ENCODE measurements around the gene PTPN13.
"Not testable (repeated sequence)": the region's sequence is repeated elsewhere in the genome, so short reads cannot be mapped to it uniquely, and the experiment has no call there.

Gene PTPN13

DNA sequence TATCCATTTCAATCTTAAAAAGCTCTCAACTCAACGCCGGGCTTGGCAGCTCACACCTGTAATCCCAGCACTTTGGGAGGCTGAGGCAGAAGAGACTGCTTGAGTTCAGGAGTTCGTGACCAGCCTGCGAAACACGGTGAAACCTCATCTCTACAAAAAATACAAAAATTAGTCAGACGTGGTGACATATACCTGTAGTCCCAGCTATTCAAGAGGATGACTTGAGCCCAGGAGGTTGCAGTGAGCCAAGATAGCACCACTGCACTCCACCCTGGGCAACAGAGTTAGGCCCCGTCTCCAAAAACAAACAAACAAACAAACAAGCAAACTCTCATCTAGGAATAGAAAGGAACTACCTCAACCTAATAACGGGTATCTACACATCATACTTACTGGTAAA is 50.8 kb downstream of the PTPN13 start:
- no peak for DNase-seq

DNA sequence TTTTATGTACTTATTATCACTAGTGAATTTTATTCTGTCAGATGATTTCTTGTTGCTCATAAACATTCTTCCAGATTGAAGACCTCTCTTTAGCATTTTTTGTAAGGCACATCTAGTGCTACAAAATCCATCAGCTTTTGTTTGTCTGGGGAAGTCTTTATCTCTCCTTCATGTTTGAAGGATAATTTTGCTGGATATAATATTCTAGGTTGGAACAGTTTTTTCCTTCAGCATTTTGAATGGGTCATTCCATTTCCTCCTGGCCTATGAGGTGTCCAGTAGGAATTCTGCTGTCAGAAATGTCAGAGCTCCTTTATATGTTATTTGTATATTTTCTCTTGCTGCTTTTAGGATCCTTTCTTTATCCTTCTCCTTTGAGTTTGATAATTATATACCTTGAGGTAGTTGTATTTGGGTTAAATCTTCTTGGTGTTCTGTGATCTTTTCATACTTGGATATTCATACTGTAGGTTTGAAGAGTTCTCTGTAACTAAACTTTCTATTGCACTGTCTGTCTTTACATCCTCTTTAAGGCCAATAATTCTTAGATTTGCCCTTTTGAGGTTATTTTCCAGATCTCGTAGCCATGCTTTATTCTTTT is 58.3 kb downstream of the PTPN13 start:
- DNase-seq = no peak

DNA sequence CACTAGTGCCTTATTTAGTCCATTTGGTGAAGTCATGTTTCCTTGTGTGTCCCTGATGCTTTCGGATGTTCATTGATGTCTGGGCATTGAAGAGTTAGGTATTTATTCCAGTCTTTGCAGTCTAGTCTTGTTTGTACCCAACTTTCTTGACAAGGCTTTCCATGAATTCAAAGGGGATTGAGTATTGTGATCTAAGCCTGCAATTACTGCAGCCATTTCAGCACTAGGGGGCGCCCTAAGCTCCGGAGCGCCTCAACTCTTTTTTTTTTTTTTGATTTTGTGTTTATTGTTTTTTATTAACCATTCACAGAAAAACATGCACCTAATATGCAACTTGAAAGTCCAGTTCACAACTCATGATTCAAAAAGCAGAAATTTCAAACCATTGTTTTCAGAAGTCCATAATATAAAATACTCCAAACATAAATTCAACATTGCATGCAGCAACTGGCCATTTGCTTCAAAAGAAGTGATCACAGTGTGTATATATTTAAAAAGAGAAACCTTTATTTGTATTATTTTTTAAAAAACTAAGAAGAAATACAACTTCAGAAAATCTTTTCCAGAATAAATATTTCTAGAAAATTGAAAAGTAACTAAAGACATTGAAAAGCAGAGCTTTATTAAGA is 59.2 kb downstream of the PTPN13 start:
- no peak for DNase-seq

DNA sequence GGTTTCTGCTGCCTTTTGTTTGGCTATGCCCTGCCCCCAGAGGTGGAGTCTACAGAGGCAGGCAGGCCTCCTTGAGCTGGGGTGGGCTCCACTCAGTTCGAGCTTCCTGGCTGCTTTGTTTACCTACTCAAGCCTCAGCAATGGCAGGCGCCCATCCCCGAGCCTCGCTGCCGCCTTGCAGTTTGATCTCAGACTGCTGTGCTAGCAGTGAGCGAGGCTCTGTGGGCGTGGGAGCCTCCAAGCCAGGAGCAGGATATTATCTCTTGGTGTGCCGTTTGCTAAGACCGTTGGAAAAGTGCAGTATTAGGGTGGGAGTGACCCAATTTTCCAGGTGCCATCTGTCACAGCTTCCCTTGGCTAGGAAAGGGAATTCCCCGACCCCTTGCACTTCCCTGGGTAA is 62.7 kb downstream of the PTPN13 start:
- DNase-seq = not testable (repeated sequence)

DNA sequence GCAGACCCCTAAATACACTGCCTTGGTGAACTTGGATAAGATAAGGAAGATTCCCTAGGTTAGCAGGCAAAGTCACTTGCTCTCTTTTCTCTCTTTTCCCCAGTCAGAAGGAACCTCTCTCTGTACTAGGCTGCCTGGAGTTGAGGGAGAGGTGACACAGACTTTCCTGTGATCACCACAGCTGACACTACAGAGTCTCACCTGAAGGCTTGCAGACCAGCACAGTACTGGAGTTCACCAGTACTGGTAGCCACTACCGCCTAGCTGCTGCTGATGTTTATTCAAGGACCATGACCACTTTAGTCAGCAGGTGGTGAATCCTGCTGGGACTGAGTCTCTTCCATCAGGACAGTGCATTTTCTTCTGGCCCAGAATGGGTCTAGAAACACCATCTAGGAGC is 63.3 kb downstream of the PTPN13 start:
- DNase-seq = no peak

DNA sequence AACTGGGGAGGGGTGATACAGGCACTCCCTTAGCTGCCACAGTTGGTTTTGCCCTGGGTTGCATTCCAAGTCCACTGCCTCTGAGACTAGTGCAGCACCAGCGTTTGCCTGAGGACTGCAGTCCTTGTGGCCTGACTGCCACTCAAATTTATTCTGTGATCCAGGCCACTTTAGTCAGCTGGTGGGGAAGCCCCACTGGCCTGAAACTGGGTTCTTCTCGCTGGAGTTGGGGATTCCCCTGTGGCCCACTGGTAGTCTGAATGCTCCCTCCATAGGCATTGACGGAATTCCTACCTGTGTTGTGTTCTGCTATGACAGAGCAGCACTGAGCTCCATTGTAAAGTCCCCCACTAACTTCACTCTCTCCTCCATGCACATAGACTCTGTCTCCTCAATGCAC is 63.8 kb downstream of the PTPN13 start:
- DNase-seq = no peak

DNA sequence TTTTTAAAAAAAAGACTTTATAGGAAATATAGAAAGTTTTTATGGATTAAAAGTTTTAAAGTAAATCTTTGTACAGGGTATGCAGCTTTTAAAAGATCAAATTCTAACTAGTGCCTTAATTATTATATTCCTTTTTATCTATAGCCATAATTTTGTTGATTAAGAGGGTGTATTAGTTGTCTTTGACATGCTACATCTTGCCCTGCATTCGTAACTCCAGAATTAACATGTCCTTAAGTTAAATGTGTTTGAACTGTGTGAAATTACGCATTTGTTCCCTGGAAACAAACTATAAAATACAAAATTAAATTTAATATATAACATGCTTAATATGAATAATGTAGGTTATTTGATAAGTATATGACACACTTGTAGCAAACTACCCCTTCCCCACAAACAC is 66.3 kb downstream of the PTPN13 start:
- no peak for DNase-seq

DNA sequence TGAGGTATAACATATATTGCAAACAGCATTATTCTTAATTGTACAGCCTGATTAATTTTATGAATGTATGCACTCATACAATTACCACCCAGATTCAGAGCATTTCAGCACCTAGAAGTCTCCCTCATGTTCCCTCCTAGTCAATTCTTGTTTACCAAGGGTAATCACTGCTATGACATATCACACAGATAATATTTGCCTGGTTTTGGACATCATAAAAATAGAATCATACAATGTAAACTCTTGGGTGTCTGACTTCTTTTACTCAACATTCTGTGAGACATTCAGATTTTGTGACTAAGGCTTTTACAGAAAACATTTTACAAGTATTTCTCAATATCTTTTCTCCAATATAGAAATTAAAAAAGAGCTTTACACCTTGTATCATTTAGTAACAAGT is 66.9 kb downstream of the PTPN13 start:
- DNase-seq = no peak

DNA sequence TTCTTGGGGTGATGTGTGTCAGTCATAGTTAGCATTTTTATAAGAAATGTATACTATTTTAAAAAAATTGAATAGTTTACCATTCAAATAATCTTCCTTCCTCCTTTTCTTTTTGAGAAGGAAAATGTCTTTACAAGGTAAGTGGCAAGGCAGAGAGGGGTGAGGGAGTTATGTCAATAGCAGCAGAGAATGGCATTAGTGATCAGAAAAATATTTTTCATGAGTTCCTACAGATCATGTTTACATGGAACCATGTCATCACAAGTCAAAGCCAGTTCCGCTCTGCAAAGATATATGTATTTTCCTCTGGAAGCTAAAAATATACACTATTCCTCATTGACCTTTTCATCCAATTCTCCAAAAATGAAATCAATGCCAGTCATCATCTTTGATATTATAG is 67.3 kb downstream of the PTPN13 start:
- DNase-seq = no peak

DNA sequence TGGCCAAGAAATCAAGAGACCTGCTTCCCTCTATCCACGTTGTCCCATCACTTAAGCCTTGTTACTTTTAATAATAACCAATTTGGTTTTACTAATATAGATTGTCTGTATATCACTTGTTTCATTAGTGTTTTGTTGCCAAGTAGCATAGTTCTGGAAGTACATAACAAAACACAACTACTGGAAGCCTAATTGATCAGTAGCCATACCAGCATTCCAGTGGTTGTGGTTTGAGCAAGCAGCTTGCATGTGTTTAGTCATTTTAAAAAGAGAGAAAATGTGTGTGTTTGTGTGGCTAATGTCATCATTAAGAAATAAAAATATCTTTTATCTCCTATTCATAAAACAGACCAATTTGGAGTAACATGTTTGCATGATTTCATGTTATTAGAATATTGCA is 70.8 kb downstream of the PTPN13 start:
- DNase-seq = no peak

DNA sequence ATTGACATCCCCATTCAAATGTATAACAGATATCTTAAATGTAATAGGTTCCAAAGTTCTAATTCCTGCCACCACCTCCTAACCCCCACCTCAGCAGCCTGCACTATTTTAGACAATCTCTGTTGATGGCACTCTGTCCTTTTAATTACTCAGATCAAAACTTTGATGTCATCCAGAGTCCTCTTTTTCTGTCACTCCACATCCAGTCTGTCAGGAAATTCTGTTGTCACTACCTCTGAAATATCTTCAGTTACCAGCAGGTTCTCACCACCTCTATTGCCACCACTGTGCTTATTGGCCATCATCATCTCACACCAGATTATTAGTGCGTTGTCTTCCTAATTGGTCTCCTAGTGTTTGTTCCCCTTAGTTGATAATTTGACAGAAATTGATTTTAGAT is 76.2 kb downstream of the PTPN13 start:
- no peak for DNase-seq

DNA sequence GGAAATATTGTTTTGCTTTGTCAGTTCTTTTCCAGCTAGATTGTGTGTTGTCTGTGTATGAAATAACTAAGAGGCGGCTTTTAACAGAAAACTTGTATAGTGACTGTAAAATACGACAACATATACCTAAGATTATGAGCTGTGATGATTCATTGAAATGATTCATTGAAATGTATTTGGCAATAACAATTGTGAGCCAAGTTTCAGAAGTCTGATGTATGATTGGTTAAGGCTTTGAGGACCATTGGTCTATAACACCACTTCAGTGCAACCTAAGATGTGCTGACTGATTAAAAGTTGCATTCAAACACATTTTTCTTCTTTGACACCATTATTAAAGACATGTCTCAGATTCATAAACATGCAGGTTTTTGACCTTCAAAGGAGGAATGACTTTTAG is 76.6 kb downstream of the PTPN13 start:
- DNase-seq = no peak

DNA sequence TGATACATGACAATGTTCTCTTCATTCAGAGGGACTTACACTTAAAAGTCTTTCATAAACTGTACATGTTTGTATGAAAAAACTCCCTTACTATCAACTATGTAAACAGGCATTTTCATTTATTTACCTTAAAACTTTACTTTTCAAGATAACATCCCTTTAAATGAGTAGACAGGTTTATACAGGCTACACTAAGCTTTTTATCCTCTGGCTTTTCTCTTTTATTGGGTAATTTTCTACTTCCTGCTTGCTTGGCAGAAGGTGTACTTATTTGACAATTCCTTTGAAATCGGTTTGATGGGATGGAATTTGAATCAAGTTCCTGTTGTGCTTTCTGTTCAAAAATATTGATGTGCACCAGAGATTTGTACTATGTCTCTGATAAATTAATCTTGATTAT is 81.4 kb downstream of the PTPN13 start:
- DNase-seq = no peak

DNA sequence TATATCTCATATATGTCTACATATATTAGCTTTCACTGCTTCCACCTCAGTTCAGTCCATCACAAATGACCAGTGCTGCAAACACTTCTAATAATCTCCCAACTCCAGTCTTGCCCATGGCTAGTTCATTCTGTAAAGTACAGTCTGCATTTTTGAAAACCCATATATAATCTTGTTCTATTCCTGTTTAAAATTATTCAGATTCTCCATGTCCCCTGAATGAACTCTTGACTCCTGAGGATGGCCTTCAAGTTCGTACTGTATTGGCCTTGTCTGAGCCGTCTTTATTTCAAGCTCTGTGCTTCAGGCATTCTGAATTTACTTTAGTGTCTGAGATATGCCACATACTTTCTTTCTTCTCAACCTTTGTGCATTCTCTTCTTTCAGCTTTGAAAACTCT is 84.7 kb downstream of the PTPN13 start:
- no peak for DNase-seq

DNA sequence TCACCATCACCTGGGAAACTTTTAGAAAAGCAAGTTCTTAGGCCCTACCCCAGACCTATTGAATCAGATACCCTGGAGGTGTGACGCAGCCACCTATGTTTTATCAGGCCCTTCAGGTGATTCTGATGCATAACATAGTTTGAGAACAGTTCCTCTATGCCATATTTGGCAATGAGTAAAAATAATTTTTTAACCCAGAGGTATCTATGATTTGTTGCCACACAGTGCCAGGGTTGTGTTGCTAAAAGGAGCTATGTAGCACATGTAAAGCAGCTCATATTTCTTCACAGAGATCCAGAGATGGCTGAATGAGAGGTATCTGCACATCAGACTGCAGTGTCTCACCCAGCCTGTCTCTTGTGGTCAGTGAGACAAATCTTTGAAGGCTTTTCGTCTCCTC is 85.3 kb downstream of the PTPN13 start:
- DNase-seq = no peak

DNA sequence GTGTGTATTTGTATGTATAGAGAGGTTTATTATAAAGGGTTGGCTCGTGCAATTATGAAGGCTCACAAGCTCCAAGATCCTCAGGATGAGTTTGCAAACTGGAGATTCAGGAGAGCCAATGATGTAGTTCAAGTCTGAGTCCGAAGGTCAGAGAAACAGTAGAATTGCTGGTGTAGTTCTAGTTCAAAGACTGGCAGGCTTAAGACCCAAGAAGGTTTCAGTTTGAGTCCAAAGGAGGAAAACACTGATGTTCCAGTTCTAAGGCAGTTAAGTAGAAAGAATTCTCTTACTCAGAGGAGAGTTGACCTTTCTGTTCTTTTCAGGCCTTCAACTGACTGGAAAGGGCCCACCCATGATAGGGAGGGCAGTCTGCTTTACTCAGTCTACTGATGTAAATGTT is 89.1 kb downstream of the PTPN13 start:
- no peak for DNase-seq

DNA sequence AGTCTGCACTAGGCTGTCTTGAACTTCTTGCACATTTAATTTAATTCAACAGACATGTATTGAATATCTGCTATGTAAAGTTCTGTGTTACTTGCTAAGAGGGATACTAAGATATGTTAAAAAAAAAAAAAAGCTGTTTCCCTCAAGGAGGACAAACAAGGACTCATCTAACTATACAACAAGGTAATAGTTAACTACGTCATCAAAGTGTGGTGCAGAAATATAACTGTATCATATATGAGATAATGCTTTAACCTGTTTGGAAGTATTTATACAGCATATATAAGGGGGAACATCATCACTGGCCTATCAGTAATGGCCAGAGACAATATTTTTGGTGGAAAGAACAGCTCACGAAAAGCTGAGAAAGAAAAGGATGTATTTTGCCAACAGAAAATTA is 89.9 kb downstream of the PTPN13 start:
- no peak for DNase-seq

DNA sequence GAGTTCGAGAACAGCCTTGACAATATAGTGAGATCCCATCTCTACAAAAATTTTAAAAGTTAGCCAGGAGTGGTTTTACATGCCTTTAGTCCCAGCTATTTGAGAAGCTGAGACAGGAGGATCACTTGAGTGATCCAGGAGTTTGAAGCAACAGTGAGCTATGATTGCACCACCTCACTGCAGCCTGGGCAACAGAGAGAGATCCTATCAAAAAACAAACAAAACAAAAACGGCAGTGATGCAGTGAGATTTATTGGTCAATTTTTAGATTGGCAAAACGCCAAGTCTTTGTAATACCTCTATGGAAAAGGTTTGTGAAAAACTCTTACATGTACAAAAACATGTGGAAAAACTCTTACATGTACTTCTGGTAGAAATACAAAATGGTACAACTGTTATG is 91.3 kb downstream of the PTPN13 start:
- DNase-seq = no peak

DNA sequence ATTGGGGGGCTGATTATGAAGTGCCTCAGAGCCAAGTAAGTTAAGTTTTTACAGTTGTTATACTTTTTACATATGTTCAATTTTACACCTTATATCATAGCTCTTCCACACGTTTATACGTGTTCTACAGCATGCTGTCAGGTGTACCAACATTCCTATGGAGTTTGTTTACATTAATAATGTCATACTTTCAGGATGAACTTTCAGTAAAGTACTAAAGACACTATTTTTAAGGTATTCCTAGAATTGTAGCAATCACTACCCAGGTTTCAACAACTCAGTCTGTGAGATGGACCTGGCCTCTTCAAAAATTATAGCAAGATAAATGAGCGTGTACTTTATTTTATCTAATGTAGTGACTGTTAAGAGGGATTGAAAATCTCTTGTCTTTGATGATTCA is 92.6 kb downstream of the PTPN13 start:
- DNase-seq = no peak

DNA sequence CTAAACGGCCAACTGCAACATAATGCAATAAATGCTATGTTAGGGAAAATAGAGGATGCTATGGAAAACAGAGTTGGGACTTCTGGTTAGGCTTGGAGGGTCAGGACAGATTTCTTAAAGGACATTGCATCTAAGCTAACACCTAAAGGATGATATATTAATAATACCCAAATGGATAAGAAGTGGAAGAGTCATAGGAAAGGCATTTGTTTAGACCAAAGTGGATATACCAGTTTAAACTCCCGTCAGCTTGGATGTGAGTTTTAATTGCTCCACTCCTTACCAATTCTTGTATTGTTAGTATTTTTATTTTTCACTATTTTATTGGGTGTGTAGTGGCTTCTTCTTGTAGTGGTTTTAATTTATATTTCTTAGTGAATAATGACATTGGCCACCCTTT is 93.9 kb downstream of the PTPN13 start:
- no peak for DNase-seq

DNA sequence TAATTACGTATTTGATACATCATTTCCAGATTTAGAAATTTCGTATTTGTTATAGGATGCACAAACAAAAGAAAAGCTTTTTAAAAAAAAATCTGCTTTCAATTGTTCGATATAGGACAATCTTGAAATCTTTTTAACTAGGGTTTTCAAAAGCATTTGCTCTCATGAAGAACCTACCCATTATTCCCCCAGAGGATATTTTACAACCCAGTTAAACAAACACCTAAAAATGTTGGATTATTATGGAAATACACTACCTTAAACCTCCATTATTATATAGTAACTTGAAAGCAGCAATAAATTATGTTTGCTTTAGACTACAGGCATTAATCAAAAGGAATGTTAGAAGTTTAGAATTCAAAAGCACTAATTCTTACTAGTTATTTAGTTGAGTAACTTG is 110.5 kb downstream of the PTPN13 start:
- no peak for DNase-seq

DNA sequence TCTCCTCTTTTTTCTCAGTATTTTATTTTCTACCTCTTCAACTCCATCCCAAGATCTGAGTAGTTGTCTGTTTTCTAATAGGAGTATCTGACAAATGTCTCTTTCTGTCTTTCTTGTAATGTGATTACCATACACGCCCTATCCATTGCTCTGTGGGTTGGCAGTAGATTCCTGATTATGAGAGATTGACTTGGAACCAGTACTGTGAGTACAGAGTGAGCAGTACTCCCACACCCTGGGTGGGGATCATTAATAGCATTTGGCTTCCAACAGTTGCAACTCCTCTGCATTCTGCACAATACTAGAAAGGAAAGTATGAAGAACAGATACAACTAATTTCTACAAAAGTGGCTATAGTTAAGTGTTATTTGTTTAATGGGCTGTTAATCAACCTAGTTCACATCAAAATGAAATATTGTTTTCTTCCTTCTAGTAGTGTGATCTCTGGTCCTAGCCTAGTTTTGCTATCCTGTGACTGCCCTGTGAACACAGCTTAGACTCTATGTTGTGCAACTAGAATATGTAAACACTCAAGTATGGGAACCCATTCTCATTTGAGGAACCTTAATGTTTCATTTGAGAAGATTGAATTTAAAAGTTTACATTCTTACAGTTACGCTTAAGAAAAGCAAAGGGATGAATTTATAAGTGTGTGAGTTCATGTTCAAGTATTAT is 112.9 kb downstream of the PTPN13 start:
- no peak for DNase-seq

DNA sequence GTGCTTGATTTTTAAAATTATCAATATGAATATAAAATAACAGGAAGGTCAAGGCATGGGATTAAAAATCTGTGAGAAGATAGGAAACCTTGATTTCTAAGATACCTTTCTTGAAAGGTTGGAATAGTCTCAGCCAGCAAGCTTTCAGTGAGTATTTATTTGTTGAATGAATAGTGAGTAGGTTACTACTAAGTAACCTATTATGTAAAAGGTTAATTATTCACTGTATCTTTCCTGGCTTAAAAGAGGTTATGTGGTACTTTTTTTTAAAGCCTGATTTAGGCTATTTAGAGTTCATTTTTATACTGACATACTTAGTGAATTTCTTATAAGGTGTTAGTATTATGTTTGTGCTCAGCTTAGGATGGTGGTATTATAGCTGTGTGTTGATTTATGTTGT is 123.5 kb downstream of the PTPN13 start:
- DNase-seq = no peak

DNA sequence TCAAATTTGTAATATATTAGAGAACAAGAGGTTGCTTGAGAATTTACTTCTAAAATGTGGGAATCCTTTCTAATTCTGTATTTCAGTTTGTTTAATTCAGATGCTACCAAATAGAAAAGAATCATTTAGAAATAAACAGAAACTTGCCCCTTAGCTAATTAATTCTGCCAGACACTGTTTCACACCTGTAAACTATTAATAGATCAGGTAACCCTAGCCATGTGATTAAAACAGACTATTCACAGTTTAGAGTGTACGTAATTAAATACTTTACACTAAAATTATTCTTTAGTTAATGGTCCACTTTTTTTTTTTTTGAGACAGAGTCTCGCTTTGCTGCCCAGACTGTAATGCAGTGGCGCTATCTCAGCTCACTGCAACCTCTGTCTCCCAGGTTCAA is 124.0 kb downstream of the PTPN13 start:
- no peak for DNase-seq

DNA sequence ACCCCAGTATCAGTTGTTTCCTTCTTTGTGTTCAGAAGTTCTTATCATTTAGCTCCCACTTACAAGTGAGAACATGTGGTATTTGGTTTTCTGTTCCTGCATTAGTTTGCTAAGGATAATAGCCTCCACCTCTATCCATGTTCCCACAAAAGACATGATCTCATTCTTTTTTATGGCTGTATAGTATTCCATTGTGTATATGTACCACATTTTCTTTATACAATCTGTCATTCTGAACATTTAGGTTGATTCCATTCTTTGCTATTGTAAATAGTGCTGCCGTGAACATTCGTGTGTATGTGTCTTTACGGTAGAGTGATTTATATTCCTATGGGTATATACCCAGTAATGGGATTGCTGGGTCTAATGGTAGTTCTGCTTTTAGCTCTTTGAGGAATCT is 125.0 kb downstream of the PTPN13 start:
- DNase-seq = not testable (repeated sequence)
